Brain microvascular endothelial cell (primary cell): ENCODE measurements around the gene TEKT2.

Experiments
- DNase-seq: peaks from one replicate; pipeline ENCODE4 v3.0.0-alpha.2; 2020
- H3K27ac ChIP-seq: fragments of 250-450 bp; sonication (Bioruptor Pico); 2 replicates; pipeline ENCODE4 v1.5.1; 2020; ENCODE audit warnings: mild to moderate bottlenecking, moderate library complexity
- H3K27me3 ChIP-seq: fragments of 250-450 bp; sonication (Bioruptor Pico); replicated peaks from 2 replicates; pipeline ENCODE4 v1.5.1; 2020; ENCODE audit warnings: mild to moderate bottlenecking
- H3K36me3 ChIP-seq: fragments of 250-450 bp; sonication (Bioruptor Pico); replicated peaks from 2 replicates; pipeline ENCODE4 v1.5.1; 2020; ENCODE audit warnings: mild to moderate bottlenecking
- H3K4me3 ChIP-seq: 2 replicates; pipeline ENCODE4 v1.5.1; 2011; ENCODE audit warnings: low read depth, mild to moderate bottlenecking, control low read depth, low read length, moderate library complexity
- CTCF ChIP-seq: IDR thresholded peaks from 2 replicates; pipeline ENCODE4 v1.5.1; 2011; ENCODE audit warnings: low read depth, mild to moderate bottlenecking, moderate library complexity, low read length, control low read depth, inconsistent platforms; ENCODE audit errors: missing control alignments
- in situ Hi-C: cut with HindIII; loops from 2 replicates; pipeline ENCODE4 v1.10.0; 2017; ENCODE audit warnings: low sequenced_read_pairs, low pct_ligation_motif_present

TEKT2 gene

GRCh38 chr1:36084497-36085115, 712 bp downstream of the TEKT2 start:
- Histone ChIP-seq H3K36me3 (no peaks in the 10 kb centered on the region), H3K27ac (no peak overlapping the region), H3K27me3 (no peaks in the 10 kb centered on the region), H3K4me3 (peak overlapping the region; percentile 57)
- in situ Hi-C loops, result no loop called here
- no peak for TF ChIP-seq CTCF
- DNase-seq, result no peak

DNA sequence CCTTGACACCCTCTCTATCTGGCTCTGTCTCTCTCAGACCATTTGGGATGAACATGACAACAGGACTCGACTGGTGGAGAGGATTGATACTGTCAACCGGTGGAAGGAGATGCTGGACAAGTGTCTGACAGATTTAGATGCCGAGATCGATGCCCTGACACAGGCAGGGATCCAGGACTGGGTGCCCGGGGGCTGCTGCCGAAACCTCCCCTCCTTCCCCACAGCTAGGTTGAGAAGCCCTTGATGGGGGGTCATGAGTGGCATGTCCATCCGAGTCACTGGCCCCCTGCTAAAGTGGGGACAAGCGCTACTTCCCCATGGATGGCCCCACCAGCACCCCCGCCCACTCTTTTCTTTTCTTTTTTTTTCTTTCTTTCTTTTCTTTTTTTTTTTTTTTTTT, 1.2 kb downstream of the TEKT2 start:
- in situ Hi-C loops, result no loop called here
- H3K36me3 ChIP-seq, result no peaks in the 10 kb centered on the region
- no peak for DNase-seq
- no peak overlapping the region for H3K27ac ChIP-seq
- TF ChIP-seq CTCF, result no peak
- H3K4me3 ChIP-seq, result no peak overlapping the region
- no peaks in the 10 kb centered on the region for H3K27me3 ChIP-seq

GRCh38 chr1:36085686-36086526, 2.0 kb downstream of the TEKT2 start:
- Histone ChIP-seq H3K4me3 (no peak overlapping the region), H3K36me3 (peaks cover 3% of the 10 kb centered on the region), H3K27ac (no peak overlapping the region), H3K27me3 (no peaks in the 10 kb centered on the region)
- in situ Hi-C loops, result no loop called here
- no peak for TF ChIP-seq CTCF
- DNase-seq, result no peak

- in situ Hi-C loops, result no loop called here
- Histone ChIP-seq H3K27me3 (no peaks in the 10 kb centered on the region), H3K4me3 (no peak overlapping the region), H3K27ac (no peak overlapping the region), H3K36me3 (peaks cover 10% of the 10 kb centered on the region)
- no peak for TF ChIP-seq CTCF
- DNase-seq, result no peak
Measured at GRCh38 chr1:36086529-36087232, 2.8 kb downstream of the TEKT2 start.

- DNase-seq, result no peak
- TF ChIP-seq CTCF, result no peak
- Histone ChIP-seq H3K27ac (no peak overlapping the region), H3K27me3 (no peaks in the 10 kb centered on the region), H3K36me3 (peaks cover 18% of the 10 kb centered on the region), H3K4me3 (no peak overlapping the region)
- in situ Hi-C loops, result no loop called here
Measured at GRCh38 chr1:36087233-36088123, 3.6 kb downstream of the TEKT2 start.
